ENCODE data around the gene ENKD1. TPM values are rescaled to one million over a fixed set of nuclear protein-coding genes. Genes with fewer than 3 reads are reported as not detected.
A peak's percentile ranks its signal among the peaks of the same experiment; 100 is the strongest.

Gene ENKD1
- total RNA-seq, 2 donors from 2014 or later, result 19.0 to 21.2 TPM

- no peak overlapping the region for H3K27ac Mint-ChIP-seq
- H3K27ac ChIP-seq (ENCODE audit: low read depth, low read length), result no peak overlapping the region
- H3K9me3 ChIP-seq (ENCODE audit: control insufficient read depth, low read length), result no peaks in the 10 kb centered on the region
- peaks cover 11% of the 10 kb centered on the region for H3K36me3 ChIP-seq (ENCODE audit: control insufficient read depth, insufficient read depth, low read length)
- H3K4me3 ChIP-seq (ENCODE audit: low read length), result no peak overlapping the region
- peaks cover 5% of the 10 kb centered on the region for H3K27me3 Mint-ChIP-seq (ENCODE audit: insufficient read depth)
- no peak for TF ChIP-seq CTCF (conservative IDR thresholded peaks at IDR 0.05)
- H3K36me3 Mint-ChIP-seq (ENCODE audit: low read depth), result peaks cover 13% of the 10 kb centered on the region
- H3K27me3 ChIP-seq (ENCODE audit: control insufficient read depth, insufficient read depth, low read length, poor library complexity, severe bottlenecking), result no peaks in the 10 kb centered on the region
- no peak overlapping the region for H3K4me3 Mint-ChIP-seq
- 92 to 95% methylated on average over 4 to 7 of the region's 7 CpGs for WGBS, 2 experiments (ENCODE audit: insufficient coverage in 1 of 2, insufficient read length in 1 of 2)
- peaks cover 7% of the 10 kb centered on the region for H3K4me1 Mint-ChIP-seq
- DNase-seq, result no peak
- no peaks in the 10 kb centered on the region for H3K9me3 Mint-ChIP-seq
- peaks cover 4% of the 10 kb centered on the region for H3K4me1 ChIP-seq (ENCODE audit: control insufficient read depth, insufficient read depth, low read length)
- no peak overlapping the region for H3K9ac ChIP-seq (ENCODE audit: extremely low read depth, low read length, poor library complexity, severe bottlenecking)
These were observed 1.7 kb downstream of the ENKD1 start for GRCh38 chr16:67664871-67665270.

GRCh38 chr16:67664258-67664657 lies 2.3 kb downstream of the ENKD1 start:
- peak overlapping the region; percentile 20 for H3K27ac Mint-ChIP-seq
- H3K4me1 ChIP-seq (ENCODE audit: control insufficient read depth, insufficient read depth, low read length), result peaks cover 5% of the 10 kb centered on the region
- no peak for DNase-seq
- no peak overlapping the region for H3K27ac ChIP-seq (ENCODE audit: low read depth, low read length)
- H3K36me3 Mint-ChIP-seq (ENCODE audit: low read depth), result peaks cover 13% of the 10 kb centered on the region
- no peaks in the 10 kb centered on the region for H3K9me3 Mint-ChIP-seq
- H3K4me1 Mint-ChIP-seq, result peaks cover 9% of the 10 kb centered on the region
- peaks cover 11% of the 10 kb centered on the region for H3K36me3 ChIP-seq (ENCODE audit: control insufficient read depth, insufficient read depth, low read length)
- no peak overlapping the region for H3K4me3 Mint-ChIP-seq
- H3K9me3 ChIP-seq (ENCODE audit: control insufficient read depth, low read length), result no peaks in the 10 kb centered on the region
- H3K27me3 ChIP-seq (ENCODE audit: control insufficient read depth, insufficient read depth, low read length, poor library complexity, severe bottlenecking), result no peaks in the 10 kb centered on the region
- WGBS, 2 experiments (ENCODE audit: insufficient coverage in 1 of 2, insufficient read length in 1 of 2), result 92 to 100% methylated on average over 4 of the region's 4 CpGs
- no peak for TF ChIP-seq CTCF (conservative IDR thresholded peaks at IDR 0.05)
- H3K27me3 Mint-ChIP-seq (ENCODE audit: insufficient read depth), result peaks cover 6% of the 10 kb centered on the region
- no peak overlapping the region for H3K9ac ChIP-seq (ENCODE audit: extremely low read depth, low read length, poor library complexity, severe bottlenecking)
- no peak overlapping the region for H3K4me3 ChIP-seq (ENCODE audit: low read length)

- no peak overlapping the region for H3K4me3 Mint-ChIP-seq
- peaks cover 6% of the 10 kb centered on the region for H3K27me3 Mint-ChIP-seq (ENCODE audit: insufficient read depth)
- no peaks in the 10 kb centered on the region for H3K9me3 Mint-ChIP-seq
- H3K9ac ChIP-seq (ENCODE audit: extremely low read depth, low read length, poor library complexity, severe bottlenecking), result no peak overlapping the region
- no peaks in the 10 kb centered on the region for H3K27me3 ChIP-seq (ENCODE audit: control insufficient read depth, insufficient read depth, low read length, poor library complexity, severe bottlenecking)
- peak; percentile 8 for TF ChIP-seq CTCF (conservative IDR thresholded peaks at IDR 0.05)
- H3K36me3 Mint-ChIP-seq (ENCODE audit: low read depth), result peaks cover 13% of the 10 kb centered on the region
- no peak overlapping the region for H3K4me3 ChIP-seq (ENCODE audit: low read length)
- peaks cover 8% of the 10 kb centered on the region for H3K4me1 ChIP-seq (ENCODE audit: control insufficient read depth, insufficient read depth, low read length)
- H3K27ac ChIP-seq (ENCODE audit: low read depth, low read length), result no peak overlapping the region
- H3K9me3 ChIP-seq (ENCODE audit: control insufficient read depth, low read length), result no peaks in the 10 kb centered on the region
- DNase-seq, result no peak
- H3K27ac Mint-ChIP-seq, result peak overlapping the region; percentile 20
- peaks cover 12% of the 10 kb centered on the region for H3K36me3 ChIP-seq (ENCODE audit: control insufficient read depth, insufficient read depth, low read length)
- peaks cover 9% of the 10 kb centered on the region for H3K4me1 Mint-ChIP-seq
- 95 to 98% methylated on average over 5 to 6 of the region's 6 CpGs for WGBS, 2 experiments (ENCODE audit: insufficient coverage in 1 of 2, insufficient read length in 1 of 2)
These were observed 2.7 kb downstream of the ENKD1 start for GRCh38 chr16:67663877-67664222.

Measured in endodermal cell (in vitro differentiated cells).